ENCODE results near the gene ZEB2. TPM values are rescaled to one million over a fixed set of nuclear protein-coding genes. Genes with fewer than 3 reads are reported as not detected.

ZEB2 gene
- total RNA-seq, 1 experiment from 2014 or later: 1.2 TPM

DNA sequence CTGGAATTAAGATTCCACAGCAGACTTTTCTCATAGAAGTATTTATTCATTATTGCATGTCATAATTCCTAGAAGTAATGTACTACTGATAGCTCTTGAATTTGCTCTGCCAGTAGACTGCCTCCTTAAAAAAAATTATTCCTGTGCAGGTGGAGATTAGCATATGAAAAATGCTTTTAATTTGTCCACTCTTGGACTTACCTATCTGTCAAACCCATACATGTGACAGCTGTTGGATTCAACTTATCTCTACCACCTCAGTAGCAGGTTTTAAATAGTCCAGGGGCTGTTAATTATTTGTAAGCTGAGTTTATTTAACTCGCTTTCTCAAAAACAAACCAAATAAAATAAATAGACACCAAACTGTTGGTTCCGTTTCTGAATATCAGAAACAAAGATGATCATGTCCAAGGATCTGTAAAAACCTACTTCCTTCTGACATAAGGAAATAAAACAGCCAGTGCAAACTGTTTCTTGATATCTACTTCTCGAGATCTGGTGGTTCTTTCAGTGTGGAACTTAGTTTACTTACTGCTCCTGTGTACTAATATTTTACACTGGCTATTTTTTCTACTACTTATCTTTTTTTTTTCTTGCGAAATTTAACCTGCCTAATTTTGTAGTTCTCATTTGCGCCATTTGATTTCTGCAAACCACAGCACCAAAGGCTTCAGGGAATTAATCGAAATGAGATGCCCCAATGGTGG is 44.2 kb downstream of the ZEB2 start:
- Mint-ChIP-seq H3K9me3 (no peaks in the 10 kb centered on the region), H3K27ac (no peak overlapping the region), H3K27me3 (ENCODE audit: low read depth) (no peaks in the 10 kb centered on the region), H3K4me1 (peaks cover 43 to 45% of the 10 kb centered on the region in 2 experiments), H3K36me3 (ENCODE audit: insufficient read depth in 1 of 3, low read depth in 3 of 3) (no peaks in the 10 kb centered on the region), H3K4me3 (no peak overlapping the region)
- Histone ChIP-seq H3K4me1 (ENCODE audit: insufficient read depth, low read length) (peaks cover 14% of the 10 kb centered on the region; the same call in 1 of the 2 replicates), H3K4me2 (ENCODE audit: insufficient read depth, insufficient read length, low read length) (no peak overlapping the region), H3K23ac (ENCODE audit: insufficient read length, low read depth, low read length) (no peak overlapping the region), H3T11ph (ENCODE audit: low read length) (no peak overlapping the region), H2BK20ac (ENCODE audit: low read depth, low read length, poor library complexity, severe bottlenecking) (no peak overlapping the region), H2AFZ (ENCODE audit: low read length) (no peak overlapping the region), H3K27me3 (ENCODE audit: insufficient read depth, low read length) (no peaks in the 10 kb centered on the region), H3K23me2 (ENCODE audit: insufficient read length, low read depth, low read length, poor library complexity, severe bottlenecking) (no peaks in the 10 kb centered on the region), H2BK12ac (ENCODE audit: insufficient read length, low read depth, low read length) (no peak overlapping the region), H3K4ac (ENCODE audit: low read depth, low read length) (no peak overlapping the region), H3K79me2 (ENCODE audit: insufficient read depth, low read length) (no peaks in the 10 kb centered on the region), H3K9me3 (ENCODE audit: control insufficient read depth, low read depth, low read length) (no peaks in the 10 kb centered on the region), H4K20me1 (ENCODE audit: control insufficient read depth, insufficient read depth, insufficient read length) (no peaks in the 10 kb centered on the region), H3K14ac (ENCODE audit: insufficient read depth, low read length) (no peak overlapping the region), H4K5ac (ENCODE audit: insufficient read length, low read depth, low read length) (no peak overlapping the region), H3K56ac (ENCODE audit: insufficient read length, low read depth, low read length) (no peak overlapping the region), H3K79me1 (ENCODE audit: insufficient read depth, low read depth, low read length, poor library complexity, severe bottlenecking) (no peaks in the 10 kb centered on the region), H3K18ac (ENCODE audit: insufficient read length, low read depth, low read length) (no peak overlapping the region), H2BK5ac (ENCODE audit: insufficient read length, low read length) (no peak overlapping the region), H4K8ac (replicated peaks; ENCODE audit: insufficient read length, low read depth, low read length) (no peak overlapping the region), H2BK120ac (ENCODE audit: low read depth, low read length, poor library complexity, severe bottlenecking) (no peak overlapping the region), H4K91ac (ENCODE audit: insufficient read length, low read depth, low read length) (no peak overlapping the region), H2BK15ac (ENCODE audit: low read depth, low read length) (no peak overlapping the region), H3K9ac (ENCODE audit: extremely low read depth, insufficient read length, low read length) (no peak overlapping the region), H2AK5ac (ENCODE audit: insufficient read length, low read length) (no peak overlapping the region), H3K27ac (ENCODE audit: insufficient read length, low read depth, low read length) (no peak overlapping the region)
- TF ChIP-seq, protein P1, sequence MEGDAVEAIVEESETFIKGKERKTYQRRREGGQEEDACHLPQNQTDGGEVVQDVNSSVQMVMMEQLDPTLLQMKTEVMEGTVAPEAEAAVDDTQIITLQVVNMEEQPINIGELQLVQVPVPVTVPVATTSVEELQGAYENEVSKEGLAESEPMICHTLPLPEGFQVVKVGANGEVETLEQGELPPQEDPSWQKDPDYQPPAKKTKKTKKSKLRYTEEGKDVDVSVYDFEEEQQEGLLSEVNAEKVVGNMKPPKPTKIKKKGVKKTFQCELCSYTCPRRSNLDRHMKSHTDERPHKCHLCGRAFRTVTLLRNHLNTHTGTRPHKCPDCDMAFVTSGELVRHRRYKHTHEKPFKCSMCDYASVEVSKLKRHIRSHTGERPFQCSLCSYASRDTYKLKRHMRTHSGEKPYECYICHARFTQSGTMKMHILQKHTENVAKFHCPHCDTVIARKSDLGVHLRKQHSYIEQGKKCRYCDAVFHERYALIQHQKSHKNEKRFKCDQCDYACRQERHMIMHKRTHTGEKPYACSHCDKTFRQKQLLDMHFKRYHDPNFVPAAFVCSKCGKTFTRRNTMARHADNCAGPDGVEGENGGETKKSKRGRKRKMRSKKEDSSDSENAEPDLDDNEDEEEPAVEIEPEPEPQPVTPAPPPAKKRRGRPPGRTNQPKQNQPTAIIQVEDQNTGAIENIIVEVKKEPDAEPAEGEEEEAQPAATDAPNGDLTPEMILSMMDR (conservative IDR thresholded peaks at IDR 0.05): no peak
- DNase-seq: no peak
- WGBS (ENCODE audit: extremely low coverage, insufficient read length, low lambda C conversion rate): no CpG with 5 or more reads among the region's 6 CpGs

All from H9 (cell line).